GM12878 (cell line): ENCODE measurements around the gene MEIOSIN. TPM values are rescaled to one million over a fixed set of nuclear protein-coding genes. Genes with fewer than 3 reads are reported as not detected.

Source experiments
- ATAC-seq: fragments of 200-7000 bp; cut with Tn5 transposase; 3 replicates; pipeline ENCODE4 v1.9.1; 2020; ENCODE audit warnings: mild to moderate bottlenecking, moderate library complexity
- BruUV-seq: library from RNA; stranded (reverse); fragments of 400-500 nt; replicated peaks from 2 replicates; lab custom pipeline; 2021; lab: Mats Ljungman, UMichigan
- CTCF ChIA-PET: fragments of 300-600 bp; sonication (Branson Sonifier 250); formaldehyde crosslinking; extraction: SDS; loops from one replicate; lab custom pipeline; 2021; ENCODE audit warnings: inconsistent platforms; lab: Yijun Ruan, JAX
- POLR2A ChIA-PET: fragments of 350-600 bp; formaldehyde crosslinking; extraction: SDS; loops from one replicate; lab custom pipeline; 2021; ENCODE audit warnings: inconsistent platforms; lab: Charles Lee
- RAD21 ChIA-PET: fragments of 300-600 bp; sonication (Branson Sonifier 250); formaldehyde crosslinking; loops from one replicate; lab custom pipeline; 2023; ENCODE audit warnings: antibody characterized with exemption; ENCODE audit not compliant: unreplicated experiment; lab: Charles Lee
- SMC1A ChIA-PET: fragments of 300-600 bp; sonication (Branson Sonifier 250); formaldehyde crosslinking; loops from one replicate; lab custom pipeline; 2023; ENCODE audit not compliant: unreplicated experiment, uncharacterized antibody; lab: Charles Lee
- DNase-seq: peaks from one replicate; pipeline ENCODE4 v3.0.0-alpha.2; 2011; ENCODE audit warnings: low read depth, low spot score
- FAIRE-seq: peaks from 3 replicates; lab custom pipeline; 2011; peaks lifted over from hg19 to GRCh38; lab: Jason Lieb, UNC
- H2AFZ ChIP-seq: 2 replicates; pipeline ENCODE4 v1.6.0; 2011; ENCODE audit warnings: low read depth, low read length, control low read depth; ENCODE audit not compliant: control insufficient read depth
- H3K27ac ChIP-seq: 2 replicates; pipeline ENCODE4 v1.5.1; 2011; ENCODE audit warnings: control low read depth; ENCODE audit not compliant: control insufficient read depth, insufficient read depth
- H3K27me3 ChIP-seq, 2 experiments: replicated peaks in 1 of 2; 2 replicates each; pipeline versions ENCODE4 v1.6.0 to v1.6.1; 2011; ENCODE audit warnings: low read length in 1 of 2; ENCODE audit not compliant: control insufficient read depth in 2 of 2, insufficient read depth in 2 of 2
- H3K36me3 ChIP-seq, 2 experiments: 2 replicates each; pipeline ENCODE4 v1.5.1; 2011; ENCODE audit warnings: low read length in 1 of 2; ENCODE audit not compliant: control insufficient read depth in 2 of 2, insufficient read depth in 2 of 2
- H3K4me1 ChIP-seq: 2 replicates; pipeline ENCODE4 v1.6.1; 2011; ENCODE audit warnings: mild to moderate bottlenecking, low read length, moderate library complexity, mixed read lengths; ENCODE audit not compliant: control insufficient read depth, insufficient read depth
- H3K4me2 ChIP-seq: 2 replicates; pipeline ENCODE4 v1.6.0; 2011; ENCODE audit warnings: control low read depth; ENCODE audit not compliant: control insufficient read depth, insufficient read depth
- H3K4me3 ChIP-seq: fragments of 200-600 bp; sonication (generic); 2 replicates; pipeline ENCODE4 v1.5.1; 2016
- H3K79me2 ChIP-seq: 2 replicates; pipeline ENCODE4 v1.6.0; 2011; ENCODE audit warnings: low read length; ENCODE audit not compliant: control insufficient read depth, insufficient read depth
- H3K9ac ChIP-seq: 2 replicates; pipeline ENCODE4 v1.8.0; 2011; ENCODE audit warnings: low read length, control low read depth, mixed read lengths; ENCODE audit not compliant: control insufficient read depth, insufficient read depth
- H3K9me3 ChIP-seq: replicated peaks from 3 replicates; pipeline ENCODE4 v1.5.1; 2011; ENCODE audit warnings: mild to moderate bottlenecking, low read length; ENCODE audit not compliant: control insufficient read depth, insufficient read depth
- H4K20me1 ChIP-seq: 2 replicates; pipeline ENCODE4 v1.6.0; 2011; ENCODE audit not compliant: control insufficient read depth, insufficient read depth
- BACH1 ChIP-seq: fragments of 450-650 bp; IDR thresholded peaks from 2 replicates; pipeline ENCODE4 v1.6.1; 2017; ENCODE audit warnings: mild to moderate bottlenecking, borderline replicate concordance
- EED ChIP-seq: sonication (generic); IDR thresholded peaks from 2 replicates; pipeline ENCODE4 v1.6.1; 2016; ENCODE audit warnings: antibody characterized with exemption, low read depth
- IRF4 ChIP-seq: IDR thresholded peaks from 2 replicates; pipeline ENCODE4 v1.6.1; 2011; ENCODE audit warnings: low read depth, low read length
- NR2C1 ChIP-seq: fragments of 450-650 bp; IDR thresholded peaks from 2 replicates; pipeline ENCODE4 v1.6.1; 2017; ENCODE audit warnings: antibody characterized with exemption, mild to moderate bottlenecking, moderate library complexity
- POLR2A ChIP-seq: IDR thresholded peaks from 2 replicates; pipeline ENCODE4 v1.6.1; 2011; ENCODE audit warnings: low read depth, mild to moderate bottlenecking, low read length
- WGBS: methylation state at CpG from one replicate; pipeline ENCODE4 v1.1.6; 2016; ENCODE audit warnings: low lambda C conversion rate; ENCODE audit not compliant: insufficient replicate concordance, insufficient coverage; ENCODE audit errors: missing lambda C conversion rate; 5-methylcytosine and 5-hydroxymethylcytosine counted together
- in situ Hi-C: fragments of 300-500 bp; cut with MboI; formaldehyde crosslinking; loops from 9 replicates; pipeline ENCODE4 v1.14.3; 2018; ENCODE audit warnings: mixed read lengths
- intact Hi-C: fragments of 100-400 bp; cut with micrococcal nuclease; formaldehyde crosslinking; loops from one replicate; pipeline ENCODE4 v1.14.2; 2022; ENCODE audit not compliant: unreplicated experiment
- polyA plus RNA-seq, 11 experiments: library from polyadenylated mRNA; depleted of rRNA in 4 of 11; unstranded in 6 of 11; stranded (reverse) in 5 of 11; fragments of >200 nt; fragmentation: Nextera tagmentation in 4 of 11; fragmentation: Illumina TruSeq in 1 of 11; extraction: Ambion mirVana in 4 of 11; extraction: Trizol in 1 of 11; gene quantifications; 1 replicate in 1 of 11; 2 replicates in 10 of 11; pipeline versions ENCODE4 v1.2.1 to v1.2.3, GENCODE V29; 2011 to 2016; ENCODE audit warnings: inconsistent platforms in 2 of 11, missing spikeins in 2 of 11, low read depth in 1 of 11
- total RNA-seq, 4 experiments: library from RNA; depleted of rRNA in 3 of 4; stranded (reverse); fragments of >200 nt in 3 of 4; fragmentation: Illumina TruSeq in 1 of 4; extraction: Trizol in 1 of 4; gene quantifications; 2 replicates each; pipeline versions ENCODE4 v1.2.1 to v1.2.3, GENCODE V29; 2013 to 2021
- TF ChIP-seq, protein P1 (sequence below): IDR thresholded peaks from 2 replicates; pipeline ENCODE4 v1.6.1; 2012; ENCODE audit warnings: low read depth, low read length, improper control_type of control experiment
- TF ChIP-seq, protein P2 (sequence below): IDR thresholded peaks from 2 replicates; pipeline ENCODE4 v1.6.1; 2011; ENCODE audit warnings: borderline replicate concordance, low read depth, mild to moderate bottlenecking, moderate library complexity, mixed read lengths, low read length; ENCODE audit not compliant: insufficient read depth; ENCODE audit errors: extremely low read length

The MEIOSIN gene
- total and polyA plus RNA-seq, 10 of the 15 experiments (the other 5 are each of a cell fraction or from before 2014, with no cell fraction given) = 0.05 to 0.66 (median 0.14) TPM; not detected in 4

DNA sequence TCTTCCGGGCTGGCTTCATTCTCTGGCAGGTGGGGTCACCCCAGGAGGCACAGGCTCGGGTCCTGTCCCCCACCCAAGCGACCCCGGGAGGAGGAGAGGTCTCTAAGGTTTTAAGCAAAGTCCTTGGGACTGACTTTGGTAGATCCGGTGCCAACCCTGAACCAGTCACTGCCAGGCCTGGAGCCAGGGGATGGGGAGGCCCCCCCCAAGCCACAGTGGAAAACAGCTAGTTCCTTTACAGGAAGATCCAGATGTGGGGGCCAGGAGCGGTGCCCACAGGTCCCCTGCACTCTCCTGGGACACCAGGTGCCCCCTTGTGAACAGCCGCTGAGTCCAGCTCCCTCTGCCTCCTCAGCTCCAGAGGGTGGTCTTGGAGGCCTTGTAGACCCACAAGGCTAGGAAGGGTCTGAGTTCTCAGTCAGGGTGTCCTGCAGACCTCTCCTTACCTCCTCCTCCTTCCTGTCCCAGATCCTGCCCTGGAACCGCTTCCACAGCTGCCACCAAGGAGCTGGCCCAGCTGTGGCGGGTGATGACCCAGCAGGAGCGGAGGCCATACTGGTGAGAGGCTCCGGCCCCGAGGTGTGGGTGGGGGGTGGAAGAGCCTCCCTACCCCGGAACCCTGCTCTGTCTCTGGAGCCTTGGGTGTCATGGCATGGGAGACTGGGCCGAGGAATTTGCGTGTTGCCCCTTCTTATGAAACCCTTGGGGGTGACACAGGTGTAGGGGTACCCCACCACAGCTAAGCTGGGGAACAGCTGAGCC lies 29.8 kb downstream of the MEIOSIN start:
- Histone ChIP-seq H3K27me3 (no peaks in the 10 kb centered on the region), H3K9ac (no peak overlapping the region), H3K9me3 (no peaks in the 10 kb centered on the region), H3K36me3 (no peaks in the 10 kb centered on the region), H2AFZ (no peak overlapping the region), H3K79me2 (no peaks in the 10 kb centered on the region)
- intact Hi-C loops = no loop called here
- ChIA-PET SMC1A (interaction anchor here (0.8 kb wide), 1 partner anchor 46 kb away, joined by 3 read pairs; no protein-coding TSS in a partner anchor), POLR2A (no interaction called here)
- no peak for FAIRE-seq
- no peak for ATAC-seq
- TF ChIP-seq, protein P1, sequence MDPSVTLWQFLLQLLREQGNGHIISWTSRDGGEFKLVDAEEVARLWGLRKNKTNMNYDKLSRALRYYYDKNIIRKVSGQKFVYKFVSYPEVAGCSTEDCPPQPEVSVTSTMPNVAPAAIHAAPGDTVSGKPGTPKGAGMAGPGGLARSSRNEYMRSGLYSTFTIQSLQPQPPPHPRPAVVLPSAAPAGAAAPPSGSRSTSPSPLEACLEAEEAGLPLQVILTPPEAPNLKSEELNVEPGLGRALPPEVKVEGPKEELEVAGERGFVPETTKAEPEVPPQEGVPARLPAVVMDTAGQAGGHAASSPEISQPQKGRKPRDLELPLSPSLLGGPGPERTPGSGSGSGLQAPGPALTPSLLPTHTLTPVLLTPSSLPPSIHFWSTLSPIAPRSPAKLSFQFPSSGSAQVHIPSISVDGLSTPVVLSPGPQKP = no peak
- TF ChIP-seq EED (no peak), NR2C1 (no peak), POLR2A (no peak), IRF4 (no peak), BACH1 (no peak)
- TF ChIP-seq, protein P2, sequence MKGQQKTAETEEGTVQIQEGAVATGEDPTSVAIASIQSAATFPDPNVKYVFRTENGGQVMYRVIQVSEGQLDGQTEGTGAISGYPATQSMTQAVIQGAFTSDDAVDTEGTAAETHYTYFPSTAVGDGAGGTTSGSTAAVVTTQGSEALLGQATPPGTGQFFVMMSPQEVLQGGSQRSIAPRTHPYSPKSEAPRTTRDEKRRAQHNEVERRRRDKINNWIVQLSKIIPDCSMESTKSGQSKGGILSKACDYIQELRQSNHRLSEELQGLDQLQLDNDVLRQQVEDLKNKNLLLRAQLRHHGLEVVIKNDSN = no peak
- TF ChIP-seq, all 136 proteins: peak for 0
- Histone ChIP-seq H3K27ac (no peak overlapping the region), H3K4me2 (no peak overlapping the region), H4K20me1 (no peaks in the 10 kb centered on the region), H3K4me1 (no peaks in the 10 kb centered on the region), H3K4me3 (no peak overlapping the region)
- ChIA-PET CTCF (interaction anchor here (0.7 to 1.0 kb wide), 2 partner anchors 10 to 16 kb away, joined by 3 to 5 read pairs; no protein-coding TSS in a partner anchor), RAD21 (no interaction called here)
- WGBS = 56% methylated on average over 15 of the region's 15 CpGs
- no TSS peak for BruUV-seq
- no peak for DNase-seq
- in situ Hi-C loops = no loop called here
